Inflammatory macrophage treated with lipopolysaccharide for 4 hours (primary cell): ENCODE results near the gene SPRR2B.
"Not testable (repeated sequence)": the region's sequence is repeated elsewhere in the genome, so short reads cannot be mapped to it uniquely, and the experiment has no call there.

Experiments
- DNase-seq: peaks from one replicate; pipeline ENCODE4 v3.0.0-alpha.2; 2020

Gene SPRR2B

GRCh38 chr1:153032677-153033308 is 38.6 kb downstream of the SPRR2B start:
- peak; percentile 35 for DNase-seq

GRCh38 chr1:153032073-153032472 is 39.3 kb downstream of the SPRR2B start:
- peak; percentile 3 for DNase-seq

- DNase-seq, result no peak
These were observed 40.5 kb downstream of the SPRR2B start, which contains the start of gene SPRR1B for GRCh38 chr1:153030895-153031294. SPRR1B (plus strand) TSS chr1:153031203; CDS start chr1:153032346, 1,143 bp downstream.

- no peak for DNase-seq
These were observed 42.6 kb downstream of the SPRR2B start for GRCh38 chr1:153028766-153029165.

GRCh38 chr1:153025797-153026196 is 45.6 kb downstream of the SPRR2B start:
- DNase-seq, result no peak

GRCh38 chr1:153024413-153024812 is 47.0 kb downstream of the SPRR2B start:
- DNase-seq, result no peak

GRCh38 chr1:153023109-153023508 is 48.3 kb downstream of the SPRR2B start:
- no peak for DNase-seq

- not testable (repeated sequence) for DNase-seq
These were observed 49.1 kb downstream of the SPRR2B start for GRCh38 chr1:153022340-153022739.

GRCh38 chr1:153021829-153022228 is 49.6 kb downstream of the SPRR2B start:
- DNase-seq, result not testable (repeated sequence)
